Limb (tissue), 2 donors: ENCODE results near the gene NAV3.

Source experiments
- DNase-seq, 2 donors: peaks; one replicate each; pipeline ENCODE4 v3.0.0-alpha.2; 2016; ENCODE audit errors: extremely low spot score in 2 of 2

Gene NAV3, protein sequence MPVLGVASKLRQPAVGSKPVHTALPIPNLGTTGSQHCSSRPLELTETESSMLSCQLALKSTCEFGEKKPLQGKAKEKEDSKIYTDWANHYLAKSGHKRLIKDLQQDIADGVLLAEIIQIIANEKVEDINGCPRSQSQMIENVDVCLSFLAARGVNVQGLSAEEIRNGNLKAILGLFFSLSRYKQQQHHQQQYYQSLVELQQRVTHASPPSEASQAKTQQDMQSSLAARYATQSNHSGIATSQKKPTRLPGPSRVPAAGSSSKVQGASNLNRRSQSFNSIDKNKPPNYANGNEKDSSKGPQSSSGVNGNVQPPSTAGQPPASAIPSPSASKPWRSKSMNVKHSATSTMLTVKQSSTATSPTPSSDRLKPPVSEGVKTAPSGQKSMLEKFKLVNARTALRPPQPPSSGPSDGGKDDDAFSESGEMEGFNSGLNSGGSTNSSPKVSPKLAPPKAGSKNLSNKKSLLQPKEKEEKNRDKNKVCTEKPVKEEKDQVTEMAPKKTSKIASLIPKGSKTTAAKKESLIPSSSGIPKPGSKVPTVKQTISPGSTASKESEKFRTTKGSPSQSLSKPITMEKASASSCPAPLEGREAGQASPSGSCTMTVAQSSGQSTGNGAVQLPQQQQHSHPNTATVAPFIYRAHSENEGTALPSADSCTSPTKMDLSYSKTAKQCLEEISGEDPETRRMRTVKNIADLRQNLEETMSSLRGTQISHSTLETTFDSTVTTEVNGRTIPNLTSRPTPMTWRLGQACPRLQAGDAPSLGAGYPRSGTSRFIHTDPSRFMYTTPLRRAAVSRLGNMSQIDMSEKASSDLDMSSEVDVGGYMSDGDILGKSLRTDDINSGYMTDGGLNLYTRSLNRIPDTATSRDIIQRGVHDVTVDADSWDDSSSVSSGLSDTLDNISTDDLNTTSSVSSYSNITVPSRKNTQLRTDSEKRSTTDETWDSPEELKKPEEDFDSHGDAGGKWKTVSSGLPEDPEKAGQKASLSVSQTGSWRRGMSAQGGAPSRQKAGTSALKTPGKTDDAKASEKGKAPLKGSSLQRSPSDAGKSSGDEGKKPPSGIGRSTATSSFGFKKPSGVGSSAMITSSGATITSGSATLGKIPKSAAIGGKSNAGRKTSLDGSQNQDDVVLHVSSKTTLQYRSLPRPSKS (N-terminal part only)

GRCh38 chr12:77830583-77831351 is at the start of gene NAV3:
Gene NAV3 (plus strand): TSS chr12:77830894. CDS start chr12:77831462, 568 bp downstream.
- peak in 1 of 2 donors; percentile 77 for DNase-seq

DNA sequence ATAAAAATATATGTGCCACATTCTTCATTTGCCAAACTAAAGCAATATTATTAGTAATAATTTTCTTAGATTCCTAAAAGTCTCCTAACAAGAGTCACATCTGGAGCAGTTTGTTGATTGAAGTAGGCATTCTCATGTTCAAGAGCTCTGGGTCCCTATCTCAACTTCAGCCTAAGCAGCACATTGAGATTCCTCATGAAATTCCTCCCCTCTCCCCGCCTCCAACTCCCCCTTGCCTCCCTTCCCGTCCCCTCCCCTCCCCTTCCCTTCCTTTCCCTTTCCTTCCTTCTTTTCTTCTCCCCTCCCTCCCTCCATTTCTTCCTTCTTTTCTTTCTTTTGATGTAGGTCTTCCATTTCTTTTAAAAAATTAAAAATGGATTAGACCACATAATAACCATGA is 48.7 kb upstream of the NAV3 start:
- DNase-seq = no peak

- DNase-seq = no peak
Observed at GRCh38 chr12:77782766-77783165, 47.9 kb upstream of the NAV3 start.

GRCh38 chr12:77785211-77785610 is 45.5 kb upstream of the NAV3 start:
- no peak for DNase-seq

- no peak for DNase-seq
Observed at GRCh38 chr12:77786675-77787074, 44.0 kb upstream of the NAV3 start.

DNA sequence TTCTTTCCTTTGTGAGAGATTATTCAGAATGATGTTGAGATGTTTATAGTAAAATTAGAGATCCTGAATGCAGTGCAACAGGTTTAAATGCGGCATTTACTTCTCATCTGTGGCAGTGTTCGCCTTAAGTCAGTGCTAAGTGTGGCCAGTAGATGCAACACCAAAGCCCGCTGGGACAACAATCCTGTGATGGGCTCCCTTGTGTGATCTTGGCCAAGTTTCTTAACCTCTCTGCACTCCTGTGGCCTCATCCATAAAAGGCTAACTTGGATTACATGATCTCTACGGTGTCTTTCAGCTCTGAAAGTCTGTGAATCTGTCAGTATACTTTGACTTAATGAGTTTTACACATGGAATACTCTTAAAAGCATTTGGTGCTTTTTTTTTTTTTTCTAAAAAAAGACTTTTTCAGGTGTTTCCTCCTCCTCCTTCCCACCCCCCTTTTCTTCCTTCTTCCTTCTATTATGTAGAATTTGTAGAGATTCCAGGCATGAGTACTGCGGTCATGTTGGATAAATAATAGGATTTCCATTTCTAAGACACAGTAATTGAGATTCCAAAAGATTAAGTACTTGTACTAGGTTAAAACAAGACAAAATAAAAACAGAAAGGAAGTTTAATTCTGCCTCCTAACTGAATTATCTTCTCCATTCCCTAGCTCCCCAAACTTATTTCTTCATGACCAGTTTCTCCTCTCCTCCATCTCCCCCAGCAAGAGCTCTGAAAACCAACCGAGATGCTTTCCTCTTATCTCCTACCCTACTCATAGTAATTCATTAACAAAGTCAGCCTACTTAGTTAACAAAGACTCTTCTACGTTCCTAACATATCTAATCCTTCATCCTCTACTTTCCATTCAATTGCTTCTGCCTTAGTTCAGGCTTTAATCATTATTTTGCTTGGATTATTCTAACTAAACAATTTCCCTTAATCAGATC is 42.2 kb upstream of the NAV3 start:
- DNase-seq = no peak

DNA sequence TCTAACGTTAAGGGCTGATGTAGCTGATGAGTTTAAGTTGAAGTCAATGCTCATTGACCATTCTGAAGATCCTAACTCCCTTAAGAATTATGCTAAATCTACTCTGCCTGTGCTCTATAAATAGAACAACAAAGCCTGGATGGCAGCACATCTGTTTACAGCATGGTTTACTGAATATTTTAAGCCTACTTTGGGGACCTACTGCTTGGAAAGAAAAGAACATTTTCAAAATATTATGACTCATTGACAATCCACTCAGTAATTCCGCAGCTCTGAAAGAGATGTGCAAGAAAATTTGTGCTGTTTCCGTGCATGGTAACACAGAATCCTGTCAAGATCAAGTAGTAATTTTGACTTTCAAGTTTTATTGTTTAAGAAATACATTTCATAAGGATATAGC is 35.0 kb upstream of the NAV3 start:
- DNase-seq = no peak

DNA sequence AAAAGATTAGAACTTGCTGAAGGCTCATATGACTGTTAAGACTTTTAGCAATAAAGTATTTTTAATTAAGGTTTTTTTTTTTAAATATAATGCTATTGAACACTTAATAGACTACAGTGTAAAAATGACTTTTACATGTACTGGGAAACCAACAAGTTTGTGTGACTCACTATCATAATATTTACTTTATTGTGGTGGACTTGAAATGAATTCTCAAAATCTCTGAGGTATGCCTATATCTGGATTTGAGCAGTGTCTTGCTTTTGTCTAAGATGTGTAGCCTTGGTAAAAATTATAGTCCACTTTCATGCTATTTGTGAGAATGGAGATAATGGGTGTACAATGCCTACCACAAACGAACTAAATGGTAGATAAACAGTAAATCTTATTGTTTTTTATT is 33.9 kb upstream of the NAV3 start:
- no peak for DNase-seq

DNA sequence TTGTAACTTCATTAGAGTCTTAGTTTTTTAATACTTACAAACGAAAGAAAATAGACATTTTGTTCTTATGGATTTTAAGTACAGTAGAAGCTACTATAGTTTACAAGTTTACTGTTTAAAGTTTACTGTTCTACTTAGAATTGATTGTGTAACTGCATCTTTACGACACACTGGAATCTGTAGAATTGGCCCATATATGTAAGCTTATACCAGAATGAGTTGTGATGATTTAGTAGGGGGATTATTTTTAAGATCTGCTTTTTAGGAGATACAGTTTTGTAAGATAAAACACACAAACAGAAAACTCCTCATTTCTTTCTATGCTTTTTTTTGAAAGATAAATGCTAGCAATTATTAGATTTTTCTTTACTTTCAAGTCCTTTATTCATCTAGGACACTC is 30.2 kb upstream of the NAV3 start:
- DNase-seq = no peak

- no peak for DNase-seq
Observed at GRCh38 chr12:77808534-77808933, 22.2 kb upstream of the NAV3 start.

GRCh38 chr12:77813558-77813957 is 17.1 kb upstream of the NAV3 start:
- DNase-seq = no peak

DNA sequence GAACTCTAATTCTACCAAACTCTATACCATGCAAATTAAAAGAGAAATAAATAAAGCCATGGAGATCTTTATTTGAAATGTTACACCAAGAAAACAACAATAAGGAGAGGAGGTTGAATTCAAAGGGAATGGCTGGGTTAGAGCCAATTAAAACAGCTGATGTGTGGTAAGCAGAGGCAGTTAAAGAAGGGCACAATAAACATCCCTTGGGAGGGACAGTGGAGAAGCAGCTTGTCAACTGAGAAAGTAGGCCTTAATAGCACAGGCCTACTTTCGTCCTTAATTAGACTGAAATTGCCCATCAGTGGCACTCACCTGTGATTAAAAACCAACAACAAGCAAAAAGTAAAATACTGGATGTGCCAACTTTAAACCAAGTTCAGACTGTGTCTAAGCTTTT is 16.3 kb upstream of the NAV3 start:
- no peak for DNase-seq

GRCh38 chr12:77816196-77816595 is 14.5 kb upstream of the NAV3 start:
- DNase-seq = no peak

DNA sequence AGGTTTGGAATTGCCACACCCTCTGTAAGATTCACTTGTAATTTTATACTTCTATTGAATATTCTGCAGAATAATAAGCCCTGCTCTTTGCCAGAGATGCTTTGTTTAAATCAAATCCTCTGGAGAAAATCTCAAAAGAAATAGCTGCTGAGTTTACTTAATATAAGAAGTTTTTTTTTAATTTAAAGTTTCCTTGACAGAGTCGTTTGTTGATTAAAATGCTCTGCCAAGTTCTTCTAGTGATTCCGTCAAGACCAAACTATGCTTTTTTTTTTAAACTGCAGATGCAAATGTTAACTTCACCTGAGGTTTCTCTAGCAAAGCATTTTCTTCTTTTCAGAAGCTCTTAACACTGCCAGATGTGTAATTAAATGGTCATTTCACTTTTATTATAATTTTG is 13.4 kb upstream of the NAV3 start:
- DNase-seq = no peak

DNA sequence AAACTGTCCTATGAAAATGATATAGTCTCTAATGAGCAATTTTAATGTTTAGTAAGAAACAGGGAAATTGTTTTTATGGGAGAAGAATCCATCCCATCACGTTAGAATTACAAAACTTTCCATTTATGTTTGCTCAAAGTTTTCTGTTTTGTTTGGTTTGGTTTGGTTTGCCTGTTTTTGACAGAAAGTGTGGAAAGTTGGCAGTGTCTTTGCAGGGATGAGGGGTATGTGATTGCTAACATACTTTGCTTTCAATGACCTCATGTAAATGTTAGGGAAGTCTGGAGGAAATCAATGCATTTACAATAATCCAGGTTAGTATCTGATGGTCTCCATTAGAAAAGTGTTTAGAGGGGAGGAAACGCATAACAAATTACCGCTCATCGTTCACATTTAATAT is 12.3 kb upstream of the NAV3 start:
- DNase-seq = no peak

- peak in 1 of 2 donors; percentile 54 for DNase-seq
Observed at GRCh38 chr12:77821699-77822203, 8.9 kb upstream of the NAV3 start.

DNA sequence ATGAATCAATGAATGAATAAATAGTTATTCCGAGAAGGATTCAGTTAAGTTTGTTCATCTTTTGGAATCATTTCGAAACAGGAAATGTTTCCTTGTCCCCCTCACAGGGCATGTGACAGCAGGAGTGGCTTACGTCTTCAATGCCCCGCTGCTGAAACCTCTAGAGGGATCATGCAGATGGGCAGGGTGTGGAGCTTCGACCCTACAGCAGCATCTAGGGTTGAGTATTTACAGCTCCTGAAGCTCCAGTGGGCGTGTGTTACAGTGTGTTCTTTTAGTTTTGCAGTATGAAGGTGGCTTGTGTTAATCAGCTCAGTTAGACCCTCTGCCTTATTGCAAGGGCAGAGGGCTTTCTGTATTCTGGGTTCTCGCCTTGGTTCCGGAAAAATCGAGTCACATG is 2.6 kb downstream of the NAV3 start:
- DNase-seq = no peak

- no peak for DNase-seq
Observed at GRCh38 chr12:77834618-77835017, 3.9 kb downstream of the NAV3 start.

- DNase-seq = peak in 1 of 2 donors; percentile 28
Observed at GRCh38 chr12:77835969-77836368, 5.3 kb downstream of the NAV3 start.

DNA sequence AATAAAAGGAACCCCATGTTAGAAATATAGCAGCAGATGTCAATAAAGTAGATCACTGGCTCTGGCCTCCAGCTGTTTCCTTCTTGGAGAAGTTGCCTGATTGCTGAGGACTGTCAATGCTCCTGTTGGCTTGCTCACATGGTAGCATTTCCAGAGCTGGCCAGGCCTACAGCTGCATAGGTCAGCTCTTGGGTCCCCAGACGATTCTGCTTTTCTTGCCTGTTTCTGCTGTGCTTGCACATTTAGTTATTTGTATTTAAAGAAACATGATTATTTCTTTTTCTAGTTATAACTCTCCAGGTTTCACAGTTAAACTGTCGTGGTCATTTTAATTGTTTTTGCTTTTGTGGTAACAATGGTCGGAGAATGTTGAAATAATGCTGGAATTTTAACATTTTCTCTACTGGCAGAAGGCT is 7.2 kb downstream of the NAV3 start:
- peak in 1 of 2 donors; percentile 63 for DNase-seq
